ENCODE measurements around the gene MCM5. TPM values are rescaled to one million over a fixed set of nuclear protein-coding genes. Genes with fewer than 3 reads are reported as not detected.
"Not testable (repeated sequence)": the region's sequence is repeated elsewhere in the genome, so short reads cannot be mapped to it uniquely, and the experiment has no call there.

The MCM5 gene
- total RNA-seq, 2 experiments from 2014 or later: 21.6 to 22.6 TPM

GRCh38 chr22:35458547-35459422, 58.8 kb downstream of the MCM5 start:
- Mint-ChIP-seq H3K4me3 (no peak overlapping the region), H3K36me3 (ENCODE audit: low read depth) (no peaks in the 10 kb centered on the region), H3K27me3 (no peaks in the 10 kb centered on the region), H3K27ac (no peak overlapping the region), H3K9me3 (peaks cover 4% of the 10 kb centered on the region), H3K4me1 (ENCODE audit: low read depth) (no peaks in the 10 kb centered on the region)
- H3K9me3 ChIP-seq (ENCODE audit: control insufficient read depth in 1 of 2, insufficient read depth in 1 of 2, low read length in 2 of 2): no peaks in the 10 kb centered on the region
- H3K4me1 ChIP-seq (ENCODE audit: insufficient read depth, low read length): no peaks in the 10 kb centered on the region
- ATAC-seq (ENCODE audit: poor library complexity) (no peak), DNase-seq (no peak)
- intact Hi-C loops (cut with DNase I, micrococcal nuclease): no loop called here
- no peaks in the 10 kb centered on the region for H3K27me3 ChIP-seq (ENCODE audit: control insufficient read depth in 1 of 2, insufficient read depth in 2 of 2, low read length in 2 of 2)
- no peak for TF ChIP-seq CTCF (IDR thresholded peaks at IDR 0.05)
- ChIA-PET CTCF (no interaction called here), POLR2A (no interaction called here)
- H3K36me3 ChIP-seq (ENCODE audit: insufficient read depth, low read length): no peaks in the 10 kb centered on the region
- no peak overlapping the region for H3K4me3 ChIP-seq (ENCODE audit: low read length)
- H3K27ac ChIP-seq (ENCODE audit: low read depth in 1 of 2, low read length in 2 of 2): no peak overlapping the region

DNA sequence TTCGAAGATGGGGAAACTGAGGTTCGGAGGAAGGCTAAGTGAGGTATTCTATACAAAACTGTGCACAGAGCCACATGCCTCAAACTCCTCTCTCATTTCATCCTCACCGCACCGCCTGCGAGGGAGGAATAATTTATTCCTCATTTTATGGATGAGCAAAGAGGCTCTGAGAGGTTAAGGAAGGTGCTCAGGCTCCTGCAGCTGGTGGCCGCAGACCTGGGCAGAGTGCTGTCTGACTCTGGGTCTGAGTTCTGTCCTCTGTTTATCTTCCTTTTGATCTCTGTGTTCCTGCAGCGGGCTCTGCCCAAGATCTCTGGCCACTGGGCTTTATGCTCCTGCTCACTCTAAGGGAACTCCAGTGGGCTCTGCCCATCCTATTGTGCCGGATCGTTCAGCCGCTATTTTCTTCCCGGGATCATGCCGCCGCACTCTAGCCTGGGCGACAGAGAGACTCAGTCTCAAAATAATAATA, 59.5 kb downstream of the MCM5 start:
- DNase-seq (no peak), ATAC-seq (ENCODE audit: poor library complexity) (no peak)
- TF ChIP-seq CTCF (IDR thresholded peaks at IDR 0.05): no peak
- H3K27me3 ChIP-seq (ENCODE audit: control insufficient read depth in 1 of 2, insufficient read depth in 2 of 2, low read length in 2 of 2): no peaks in the 10 kb centered on the region
- Mint-ChIP-seq H3K27ac (no peak overlapping the region), H3K4me3 (no peak overlapping the region), H3K36me3 (ENCODE audit: low read depth) (no peaks in the 10 kb centered on the region), H3K27me3 (no peaks in the 10 kb centered on the region), H3K4me1 (ENCODE audit: low read depth) (no peaks in the 10 kb centered on the region), H3K9me3 (peaks cover 4% of the 10 kb centered on the region)
- ChIA-PET CTCF (no interaction called here), POLR2A (no interaction called here)
- H3K4me1 ChIP-seq (ENCODE audit: insufficient read depth, low read length): no peaks in the 10 kb centered on the region
- H3K9me3 ChIP-seq (ENCODE audit: control insufficient read depth in 1 of 2, insufficient read depth in 1 of 2, low read length in 2 of 2): no peaks in the 10 kb centered on the region
- no peak overlapping the region for H3K27ac ChIP-seq (ENCODE audit: low read depth in 1 of 2, low read length in 2 of 2)
- no peaks in the 10 kb centered on the region for H3K36me3 ChIP-seq (ENCODE audit: insufficient read depth, low read length)
- intact Hi-C loops (cut with DNase I, micrococcal nuclease): no loop called here
- no peak overlapping the region for H3K4me3 ChIP-seq (ENCODE audit: low read length)

GRCh38 chr22:35459976-35460375, 60.0 kb downstream of the MCM5 start:
- H3K4me3 Mint-ChIP-seq; H3K27me3 Mint-ChIP-seq; H3K36me3 Mint-ChIP-seq (ENCODE audit: low read depth); H3K9me3 Mint-ChIP-seq; H3K27ac ChIP-seq (ENCODE audit: low read depth in 1 of 2, low read length in 2 of 2); H3K27me3 ChIP-seq (ENCODE audit: control insufficient read depth in 1 of 2, insufficient read depth in 2 of 2, low read length in 2 of 2); H3K4me1 Mint-ChIP-seq (ENCODE audit: low read depth); H3K36me3 ChIP-seq (ENCODE audit: insufficient read depth, low read length); ATAC-seq (ENCODE audit: poor library complexity); CTCF ChIA-PET; H3K27ac Mint-ChIP-seq; intact Hi-C loops (cut with DNase I, micrococcal nuclease); DNase-seq; H3K4me1 ChIP-seq (ENCODE audit: insufficient read depth, low read length); H3K9me3 ChIP-seq (ENCODE audit: control insufficient read depth in 1 of 2, insufficient read depth in 1 of 2, low read length in 2 of 2); H3K4me3 ChIP-seq (ENCODE audit: low read length); POLR2A ChIA-PET: not testable (repeated sequence)

DNA sequence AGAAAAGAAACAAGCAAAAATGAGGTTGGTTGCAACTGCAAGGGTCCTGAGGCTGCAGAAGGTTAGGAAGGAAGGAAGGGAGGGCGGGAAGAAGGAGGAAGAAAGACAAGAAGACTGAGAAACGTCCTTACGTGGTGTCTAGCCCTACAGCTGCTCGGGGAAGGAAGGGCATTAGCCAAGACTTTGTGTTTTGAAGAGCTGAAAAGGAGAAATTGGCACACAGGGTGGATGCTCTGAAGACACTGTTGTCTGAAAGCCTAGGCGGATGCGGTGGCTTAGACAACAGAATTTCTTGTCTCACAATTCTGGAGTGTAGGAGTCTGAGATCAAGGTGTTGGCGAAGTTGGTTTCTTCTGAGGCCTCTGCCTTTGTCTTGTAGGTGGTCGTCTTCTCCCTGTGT, 60.7 kb downstream of the MCM5 start:
- Histone ChIP-seq H3K9me3 (ENCODE audit: control insufficient read depth in 1 of 2, insufficient read depth in 1 of 2, low read length in 2 of 2) (no peaks in the 10 kb centered on the region), H3K4me3 (ENCODE audit: low read length) (no peak overlapping the region), H3K4me1 (ENCODE audit: insufficient read depth, low read length) (no peaks in the 10 kb centered on the region), H3K27me3 (ENCODE audit: control insufficient read depth in 1 of 2, insufficient read depth in 2 of 2, low read length in 2 of 2) (no peaks in the 10 kb centered on the region), H3K36me3 (ENCODE audit: insufficient read depth, low read length) (no peaks in the 10 kb centered on the region), H3K27ac (ENCODE audit: low read depth in 1 of 2, low read length in 2 of 2) (no peak overlapping the region)
- H3K27me3 Mint-ChIP-seq: no peaks in the 10 kb centered on the region
- H3K9me3 Mint-ChIP-seq: peaks cover 4% of the 10 kb centered on the region
- ChIA-PET POLR2A (no interaction called here), CTCF (no interaction called here)
- no peak for DNase-seq
- intact Hi-C loops (cut with DNase I, micrococcal nuclease): no loop called here
- TF ChIP-seq CTCF (IDR thresholded peaks at IDR 0.05): no peak
- no peaks in the 10 kb centered on the region for H3K36me3 Mint-ChIP-seq (ENCODE audit: low read depth)
- no peak overlapping the region for H3K27ac Mint-ChIP-seq
- no peaks in the 10 kb centered on the region for H3K4me1 Mint-ChIP-seq (ENCODE audit: low read depth)
- no peak for ATAC-seq (ENCODE audit: poor library complexity)
- no peak overlapping the region for H3K4me3 Mint-ChIP-seq

Measured in CD4-positive, alpha-beta T cell (primary cell).